Panc1 (cell line): ENCODE data around the gene FMO2. TPM values are rescaled to one million over a fixed set of nuclear protein-coding genes. Genes with fewer than 3 reads are reported as not detected.

ENCODE experiments used
- ATAC-seq: fragments of 200-7000 bp; cut with Tn5 transposase; 2 replicates; pipeline ENCODE4 v1.9.1; 2020; ENCODE audit warnings: mild to moderate bottlenecking, moderate library complexity
- BruUV-seq: library from RNA; stranded (reverse); fragments of 400-500 nt; replicated peaks from 2 replicates; lab custom pipeline; 2021; lab: Mats Ljungman, UMichigan
- CTCF ChIA-PET: fragments of 300-600 bp; sonication (Branson Sonifier 250); formaldehyde crosslinking; loops from one replicate; lab custom pipeline; 2022; ENCODE audit warnings: antibody characterized with exemption; lab: Charles Lee
- POLR2A ChIA-PET: fragments of 300-600 bp; sonication (Branson Sonifier 250); formaldehyde crosslinking; loops from one replicate; lab custom pipeline; 2022; ENCODE audit warnings: antibody characterized with exemption; lab: Charles Lee
- DNase-seq: peaks from one replicate; pipeline ENCODE4 v3.0.0-alpha.2; 2010; ENCODE audit warnings: low read depth, low spot score
- H3K27ac ChIP-seq: 2 replicates; pipeline ENCODE4 v1.5.1; 2011; ENCODE audit warnings: mild to moderate bottlenecking, low read length, inconsistent platforms
- H3K27me3 ChIP-seq: fragments of 200-500 bp; sonication (Bioruptor generic); 2 replicates; pipeline ENCODE4 v1.6.0; 2014; ENCODE audit warnings: low read length, inconsistent platforms; ENCODE audit not compliant: control insufficient read depth, insufficient read depth
- H3K36me3 ChIP-seq: fragments of 200-500 bp; sonication (Bioruptor generic); 2 replicates; pipeline ENCODE4 v1.5.1; 2014; ENCODE audit warnings: inconsistent platforms, mild to moderate bottlenecking, low read length, moderate library complexity; ENCODE audit not compliant: control insufficient read depth, insufficient read depth
- H3K4me1 ChIP-seq: 2 replicates; pipeline ENCODE4 v1.5.1; 2011; ENCODE audit warnings: inconsistent platforms, mild to moderate bottlenecking, low read length, moderate library complexity; ENCODE audit not compliant: control insufficient read depth, insufficient read depth
- H3K4me3 ChIP-seq, 2 experiments: 2 replicates each; pipeline ENCODE4 v1.5.1; 2011 to 2012; ENCODE audit warnings: low read depth in 2 of 2, low read length in 2 of 2, mild to moderate bottlenecking in 2 of 2, inconsistent platforms in 1 of 2, moderate library complexity in 1 of 2
- H3K9me3 ChIP-seq: fragments of 200-500 bp; sonication (Bioruptor generic); 2 replicates; pipeline ENCODE4 v1.5.1; 2014; ENCODE audit warnings: low read depth, mild to moderate bottlenecking, inconsistent platforms, low read length, moderate library complexity; ENCODE audit not compliant: control insufficient read depth, insufficient read depth
- CTCF ChIP-seq: fragments of 450-650 bp; IDR thresholded peaks from 2 replicates; pipeline ENCODE4 v1.5.1; 2017; ENCODE audit warnings: mild to moderate bottlenecking
- POLR2AphosphoS5 ChIP-seq: IDR thresholded peaks from 2 replicates; pipeline ENCODE4 v1.6.1; 2012; ENCODE audit warnings: mild to moderate bottlenecking, low read depth, low read length, moderate library complexity
- REST ChIP-seq, 2 experiments: IDR thresholded peaks; 2 replicates each; pipeline ENCODE4 v1.6.1; 2011 to 2012; ENCODE audit warnings: low read depth in 2 of 2, control low read depth in 1 of 2, low read length in 1 of 2, mild to moderate bottlenecking in 1 of 2, moderate library complexity in 1 of 2; ENCODE audit not compliant: insufficient read depth in 1 of 2
- SIN3A ChIP-seq: IDR thresholded peaks from 2 replicates; pipeline ENCODE4 v1.6.1; 2012; ENCODE audit warnings: low read depth, mild to moderate bottlenecking, low read length, moderate library complexity, borderline replicate concordance; ENCODE audit not compliant: insufficient read depth
- TCF7L2 ChIP-seq: IDR thresholded peaks from 2 replicates; pipeline ENCODE4 v1.6.1; 2011; ENCODE audit warnings: mild to moderate bottlenecking, low read depth, low read length, inconsistent platforms
- in situ Hi-C: cut with HindIII; loops from 2 replicates; pipeline ENCODE4 v1.10.0; 2016; ENCODE audit warnings: low sequenced_read_pairs, low pct_unique_long_range_greater_than_20kb
- intact Hi-C: fragments of 100-400 bp; cut with micrococcal nuclease; formaldehyde crosslinking; loops from one replicate; pipeline ENCODE4 v1.10.0; 2022; ENCODE audit not compliant: unreplicated experiment
- total RNA-seq: library from RNA; stranded (reverse); gene quantifications from one replicate; pipeline ENCODE4 v1.2.1, GENCODE V29; 2021; ENCODE audit not compliant: unreplicated experiment

The FMO2 gene
- total RNA-seq, 1 experiment from 2014 or later: 0.08 TPM

GRCh38 chr1:171198081-171198480 is 13.0 kb downstream of the FMO2 start:
- POLR2A ChIA-PET: interaction anchor here (0.7 kb wide), 1 partner anchor 173 kb away, joined by 5 read pairs; no protein-coding TSS in a partner anchor

GRCh38 chr1:171204296-171204695 is 19.2 kb downstream of the FMO2 start:
- intact Hi-C loops: no loop called here

More at GRCh38 chr1:171198081-171198480, 13.0 kb downstream of the FMO2 start:
- no peaks in the 10 kb centered on the region for H3K36me3 ChIP-seq
- H3K9me3 ChIP-seq: no peaks in the 10 kb centered on the region
- H3K4me1 ChIP-seq: no peaks in the 10 kb centered on the region
- no peak overlapping the region for H3K27ac ChIP-seq
- ATAC-seq: no peak
- intact Hi-C loops (no loop called here), in situ Hi-C loops (no loop called here)
- no peak for DNase-seq
- no peak overlapping the region for H3K4me3 ChIP-seq
- no peaks in the 10 kb centered on the region for H3K27me3 ChIP-seq
- BruUV-seq: no TSS peak
- TF ChIP-seq REST (IDR thresholded peaks at IDR 0.05; ENCODE audit: insufficient read depth in 1 of 2, low read depth in 2 of 2, low read length in 1 of 2): no peak
- no peak for TF ChIP-seq SIN3A
- no peak for TF ChIP-seq POLR2AphosphoS5
- TF ChIP-seq CTCF: no peak
- TF ChIP-seq TCF7L2: no peak
- CTCF ChIA-PET: no interaction called here

GRCh38 chr1:171206204-171206977 is 21.3 kb downstream of the FMO2 start:
- no peaks in the 10 kb centered on the region; the same call in 1 of the 2 replicates for H3K27me3 ChIP-seq
- ATAC-seq: no peak

More at GRCh38 chr1:171204296-171204695, 19.2 kb downstream of the FMO2 start:
- ChIA-PET POLR2A (no interaction called here), CTCF (no interaction called here)
- TF ChIP-seq SIN3A: no peak
- TF ChIP-seq TCF7L2: no peak
- no peak for ATAC-seq
- H3K4me3 ChIP-seq: no peak overlapping the region
- no peak overlapping the region for H3K27ac ChIP-seq
- in situ Hi-C loops: no loop called here
- H3K9me3 ChIP-seq: no peaks in the 10 kb centered on the region
- DNase-seq: no peak
- BruUV-seq: no TSS peak
- no peaks in the 10 kb centered on the region; the same call in 1 of the 2 replicates for H3K27me3 ChIP-seq
- H3K36me3 ChIP-seq: no peaks in the 10 kb centered on the region
- no peaks in the 10 kb centered on the region for H3K4me1 ChIP-seq

More at GRCh38 chr1:171206204-171206977, 21.3 kb downstream of the FMO2 start:
- H3K36me3 ChIP-seq: no peaks in the 10 kb centered on the region
- BruUV-seq: no TSS peak
- POLR2A ChIA-PET: no interaction called here
- no peaks in the 10 kb centered on the region for H3K4me1 ChIP-seq
- H3K4me3 ChIP-seq: no peak overlapping the region
- in situ Hi-C loops: no loop called here
- DNase-seq: no peak
- H3K9me3 ChIP-seq: no peaks in the 10 kb centered on the region
- TF ChIP-seq SIN3A (no peak), TCF7L2 (no peak), POLR2AphosphoS5 (no peak), REST (IDR thresholded peaks at IDR 0.05; ENCODE audit: insufficient read depth in 1 of 2, low read depth in 2 of 2, low read length in 1 of 2) (no peak), CTCF (no peak)
- CTCF ChIA-PET: no interaction called here
- no peak overlapping the region for H3K27ac ChIP-seq
- intact Hi-C loops: no loop called here
